ENCODE measurements around the gene CHTOP. TPM values are rescaled to one million over a fixed set of nuclear protein-coding genes. Genes with fewer than 3 reads are reported as not detected.

Gene CHTOP
- total and polyA plus RNA-seq, 4 experiments from 2014 or later = 42.2 to 149 (median 110) TPM

- H3K4me3 ChIP-seq (ENCODE audit: low read length in 2 of 2) = no peak overlapping the region
- H3K4me1 Mint-ChIP-seq = peaks cover 0 to 16% (median 4%) of the 10 kb centered on the region in 4 donors
- CTCF ChIA-PET (ENCODE audit: partially characterized antibody) = interaction anchor here (1.9 kb wide), 1 partner anchor 20 kb away, joined by 7 read pairs; no protein-coding TSS in a partner anchor
- H3K27me3 Mint-ChIP-seq = no peaks in the 10 kb centered on the region
- H3K4me1 ChIP-seq (ENCODE audit: insufficient read depth, low read length) = peaks cover 7% of the 10 kb centered on the region
- H3K36me3 Mint-ChIP-seq = no peaks in the 10 kb centered on the region
- H3K9me3 Mint-ChIP-seq = no peaks in the 10 kb centered on the region
- H3K9me3 ChIP-seq (ENCODE audit: control insufficient read depth in 1 of 2, low read length in 2 of 2) = no peaks in the 10 kb centered on the region
- POLR2A ChIA-PET (ENCODE audit: partially characterized antibody) = no interaction called here
- no peak for DNase-seq
- no peak overlapping the region for H3K27ac ChIP-seq (ENCODE audit: low read depth, low read length)
- intact Hi-C loops (cut with micrococcal nuclease) = no loop called here
- H3K4me3 Mint-ChIP-seq = no peak overlapping the region
- H3K27ac Mint-ChIP-seq = peak overlapping the region in 4 of 7 donors; percentile 7 to 65 (median 18)
- no peaks in the 10 kb centered on the region for H3K36me3 ChIP-seq (ENCODE audit: insufficient read depth, low read length)
- H3K27me3 ChIP-seq (ENCODE audit: insufficient read depth, low read length) = no peaks in the 10 kb centered on the region
These were observed 36.7 kb upstream of the CHTOP start for GRCh38 chr1:153597206-153597605.

GRCh38 chr1:153598309-153599172 is 35.3 kb upstream of the CHTOP start:
- Histone ChIP-seq H3K27ac (ENCODE audit: low read depth, low read length) (no peak overlapping the region), H3K9me3 (ENCODE audit: control insufficient read depth in 1 of 2, low read length in 2 of 2) (no peaks in the 10 kb centered on the region), H3K36me3 (ENCODE audit: insufficient read depth, low read length) (no peaks in the 10 kb centered on the region), H3K4me1 (ENCODE audit: insufficient read depth, low read length) (peaks cover 7% of the 10 kb centered on the region), H3K4me3 (ENCODE audit: low read length in 2 of 2) (no peak overlapping the region), H3K27me3 (ENCODE audit: insufficient read depth, low read length) (no peaks in the 10 kb centered on the region)
- H3K4me3 Mint-ChIP-seq = no peak overlapping the region
- DNase-seq = no peak
- no peaks in the 10 kb centered on the region for H3K9me3 Mint-ChIP-seq
- no peaks in the 10 kb centered on the region for H3K36me3 Mint-ChIP-seq
- peaks cover 0 to 16% (median 5%) of the 10 kb centered on the region in 4 donors for H3K4me1 Mint-ChIP-seq
- intact Hi-C loops (cut with micrococcal nuclease) = no loop called here
- peak overlapping the region in 3 of 7 donors; percentile 56 to 88 (median 68) for H3K27ac Mint-ChIP-seq
- no peaks in the 10 kb centered on the region for H3K27me3 Mint-ChIP-seq
- POLR2A ChIA-PET (ENCODE audit: partially characterized antibody) = no interaction called here
- CTCF ChIA-PET (ENCODE audit: partially characterized antibody) = interaction anchor here (1.9 kb wide), 1 partner anchor 19 kb away, joined by 7 read pairs; no protein-coding TSS in a partner anchor

GRCh38 chr1:153599847-153600246 is 34.0 kb upstream of the CHTOP start:
- Histone ChIP-seq H3K27ac (ENCODE audit: low read depth, low read length) (no peak overlapping the region), H3K4me3 (ENCODE audit: low read length in 2 of 2) (no peak overlapping the region), H3K4me1 (ENCODE audit: insufficient read depth, low read length) (peaks cover 7% of the 10 kb centered on the region), H3K27me3 (ENCODE audit: insufficient read depth, low read length) (no peaks in the 10 kb centered on the region), H3K9me3 (ENCODE audit: control insufficient read depth in 1 of 2, low read length in 2 of 2) (no peaks in the 10 kb centered on the region), H3K36me3 (ENCODE audit: insufficient read depth, low read length) (no peaks in the 10 kb centered on the region)
- intact Hi-C loops (cut with micrococcal nuclease) = no loop called here
- POLR2A ChIA-PET (ENCODE audit: partially characterized antibody) = no interaction called here
- H3K27ac Mint-ChIP-seq = no peak overlapping the region
- H3K36me3 Mint-ChIP-seq = no peaks in the 10 kb centered on the region
- H3K4me3 Mint-ChIP-seq = no peak overlapping the region
- no peak for DNase-seq
- CTCF ChIA-PET (ENCODE audit: partially characterized antibody) = no interaction called here
- H3K9me3 Mint-ChIP-seq = no peaks in the 10 kb centered on the region
- peaks cover 0 to 16% (median 5%) of the 10 kb centered on the region in 4 donors for H3K4me1 Mint-ChIP-seq
- no peaks in the 10 kb centered on the region for H3K27me3 Mint-ChIP-seq

- ChIA-PET CTCF (ENCODE audit: partially characterized antibody) (interaction anchor here (0.7 kb wide), 1 partner anchor 35 kb away, joined by 4 read pairs; no protein-coding TSS in a partner anchor), POLR2A (ENCODE audit: partially characterized antibody) (no interaction called here)
- Mint-ChIP-seq H3K27me3 (no peaks in the 10 kb centered on the region), H3K36me3 (no peaks in the 10 kb centered on the region), H3K4me3 (no peak overlapping the region), H3K27ac (no peak overlapping the region), H3K9me3 (no peaks in the 10 kb centered on the region), H3K4me1 (peaks cover 0 to 13% (median 3%) of the 10 kb centered on the region in 4 donors)
- intact Hi-C loops (cut with micrococcal nuclease) = no loop called here
- Histone ChIP-seq H3K27ac (ENCODE audit: low read depth, low read length) (no peak overlapping the region), H3K9me3 (ENCODE audit: control insufficient read depth in 1 of 2, low read length in 2 of 2) (no peaks in the 10 kb centered on the region), H3K4me3 (ENCODE audit: low read length in 2 of 2) (no peak overlapping the region), H3K4me1 (ENCODE audit: insufficient read depth, low read length) (peaks cover 7% of the 10 kb centered on the region), H3K36me3 (ENCODE audit: insufficient read depth, low read length) (no peaks in the 10 kb centered on the region), H3K27me3 (ENCODE audit: insufficient read depth, low read length) (no peaks in the 10 kb centered on the region)
- DNase-seq = no peak
These were observed 31.1 kb upstream of the CHTOP start for GRCh38 chr1:153602749-153603148.

- no peaks in the 10 kb centered on the region for H3K36me3 Mint-ChIP-seq
- H3K27ac Mint-ChIP-seq = no peak overlapping the region
- no peak overlapping the region for H3K4me3 Mint-ChIP-seq
- Histone ChIP-seq H3K4me3 (ENCODE audit: low read length in 2 of 2) (no peak overlapping the region), H3K36me3 (ENCODE audit: insufficient read depth, low read length) (no peaks in the 10 kb centered on the region), H3K27me3 (ENCODE audit: insufficient read depth, low read length) (no peaks in the 10 kb centered on the region), H3K9me3 (ENCODE audit: control insufficient read depth in 1 of 2, low read length in 2 of 2) (no peaks in the 10 kb centered on the region), H3K4me1 (ENCODE audit: insufficient read depth, low read length) (no peaks in the 10 kb centered on the region), H3K27ac (ENCODE audit: low read depth, low read length) (no peak overlapping the region)
- no peaks in the 10 kb centered on the region for H3K27me3 Mint-ChIP-seq
- POLR2A ChIA-PET (ENCODE audit: partially characterized antibody) = no interaction called here
- H3K4me1 Mint-ChIP-seq = peaks cover 0 to 3% (median 0%) of the 10 kb centered on the region in 4 donors
- no peaks in the 10 kb centered on the region for H3K9me3 Mint-ChIP-seq
- intact Hi-C loops (cut with micrococcal nuclease) = no loop called here
- DNase-seq = no peak
- CTCF ChIA-PET (ENCODE audit: partially characterized antibody) = interaction anchor here (0.6 to 1.2 kb wide), 3 partner anchors 13 to 560 kb away, joined by 3 read pairs; no protein-coding TSS in a partner anchor
These were observed 27.7 kb upstream of the CHTOP start for GRCh38 chr1:153606194-153606593.

- no peaks in the 10 kb centered on the region for H3K9me3 ChIP-seq (ENCODE audit: control insufficient read depth in 1 of 2, low read length in 2 of 2)
- peaks cover 0 to 1% (median 0%) of the 10 kb centered on the region in 8 donors for H3K9me3 Mint-ChIP-seq
- no peaks in the 10 kb centered on the region for H3K4me1 ChIP-seq (ENCODE audit: insufficient read depth, low read length)
- H3K36me3 Mint-ChIP-seq = no peaks in the 10 kb centered on the region
- DNase-seq = no peak
- no peaks in the 10 kb centered on the region for H3K27me3 Mint-ChIP-seq
- H3K4me3 Mint-ChIP-seq = no peak overlapping the region
- intact Hi-C loops (cut with micrococcal nuclease) = no loop called here
- ChIA-PET POLR2A (ENCODE audit: partially characterized antibody) (interaction anchor here (0.6 kb wide), 1 partner anchor 700 kb away, joined by 3 read pairs; no protein-coding TSS in a partner anchor), CTCF (ENCODE audit: partially characterized antibody) (interaction anchor here (1.2 kb wide), 1 partner anchor 12 kb away, joined by 3 read pairs; no protein-coding TSS in a partner anchor)
- no peak overlapping the region for H3K27ac ChIP-seq (ENCODE audit: low read depth, low read length)
- no peaks in the 10 kb centered on the region for H3K27me3 ChIP-seq (ENCODE audit: insufficient read depth, low read length)
- no peak overlapping the region for H3K27ac Mint-ChIP-seq
- H3K36me3 ChIP-seq (ENCODE audit: insufficient read depth, low read length) = no peaks in the 10 kb centered on the region
- H3K4me1 Mint-ChIP-seq = peaks cover 0 to 4% (median 0%) of the 10 kb centered on the region in 4 donors
- no peak overlapping the region for H3K4me3 ChIP-seq (ENCODE audit: low read length in 2 of 2)
These were observed 26.5 kb upstream of the CHTOP start for GRCh38 chr1:153607381-153607780.

- peaks cover 0 to 1% (median 0%) of the 10 kb centered on the region in 8 donors for H3K9me3 Mint-ChIP-seq
- POLR2A ChIA-PET (ENCODE audit: partially characterized antibody) = no interaction called here
- H3K4me3 Mint-ChIP-seq = no peak overlapping the region
- H3K27ac Mint-ChIP-seq = no peak overlapping the region
- no peak for DNase-seq
- H3K27me3 Mint-ChIP-seq = no peaks in the 10 kb centered on the region
- H3K4me3 ChIP-seq (ENCODE audit: low read length in 2 of 2) = no peak overlapping the region
- intact Hi-C loops (cut with micrococcal nuclease) = no loop called here
- CTCF ChIA-PET (ENCODE audit: partially characterized antibody) = no interaction called here
- no peak overlapping the region for H3K27ac ChIP-seq (ENCODE audit: low read depth, low read length)
- no peaks in the 10 kb centered on the region for H3K9me3 ChIP-seq (ENCODE audit: control insufficient read depth in 1 of 2, low read length in 2 of 2)
- H3K4me1 ChIP-seq (ENCODE audit: insufficient read depth, low read length) = no peaks in the 10 kb centered on the region
- no peaks in the 10 kb centered on the region for H3K36me3 Mint-ChIP-seq
- H3K4me1 Mint-ChIP-seq = peaks cover 0 to 1% (median 0%) of the 10 kb centered on the region in 4 donors
- no peaks in the 10 kb centered on the region for H3K27me3 ChIP-seq (ENCODE audit: insufficient read depth, low read length)
- H3K36me3 ChIP-seq (ENCODE audit: insufficient read depth, low read length) = no peaks in the 10 kb centered on the region
These were observed 25.7 kb upstream of the CHTOP start for GRCh38 chr1:153608089-153608682.

Measured in CD4-positive, alpha-beta memory T cell (primary cell).